Activated CD4-positive, alpha-beta memory T cell treated with anti-CD3 and anti-CD28 coated beads, Interleukin-2, amount 10 ng/mL, durations not matched to agents 7 days and 5 days (primary cell): ENCODE measurements around the gene LATS1. TPM values are rescaled to one million over a fixed set of nuclear protein-coding genes. Genes with fewer than 3 reads are reported as not detected.

Experiments used
- CTCF ChIA-PET: fragments of 350-600 bp; sonication (Branson Sonifier 250); formaldehyde crosslinking; loops from one replicate; lab custom pipeline; 2021; ENCODE audit warnings: antibody characterized with exemption, inconsistent platforms; lab: Charles Lee
- POLR2A ChIA-PET: fragments of 350-600 bp; sonication (Branson Sonifier 250); formaldehyde crosslinking; loops from one replicate; lab custom pipeline; 2021; ENCODE audit warnings: antibody characterized with exemption; lab: Charles Lee
- DNase-seq: peaks from one replicate; pipeline ENCODE4 v3.0.0-alpha.2; 2020
- H3K27ac Mint-ChIP-seq: one replicate; pipeline ENCODE4 v1.8.0; 2021; ENCODE audit warnings: mild to moderate bottlenecking, mixed read lengths
- H3K27me3 Mint-ChIP-seq: one replicate; pipeline ENCODE4 v1.8.0; 2021; ENCODE audit warnings: mixed read lengths
- H3K36me3 Mint-ChIP-seq: one replicate; pipeline ENCODE4 v1.8.0; 2021; ENCODE audit warnings: low read depth, mixed read lengths
- H3K4me1 Mint-ChIP-seq: one replicate; pipeline ENCODE4 v1.8.0; 2021; ENCODE audit warnings: mixed read lengths
- H3K4me3 Mint-ChIP-seq: one replicate; pipeline ENCODE4 v1.8.0; 2021; ENCODE audit warnings: mild to moderate bottlenecking, mixed read lengths
- H3K9me3 Mint-ChIP-seq: one replicate; pipeline ENCODE4 v1.8.0; 2021; ENCODE audit warnings: mixed read lengths
- total RNA-seq, 2 experiments: library from RNA; stranded (reverse); gene quantifications; one replicate each; pipeline ENCODE4 v1.2.3, GENCODE V29; 2021

The LATS1 gene
- total RNA-seq, 2 experiments from 2014 or later: 30.8 to 31.0 TPM

- no peak for DNase-seq
- ChIA-PET CTCF (interaction anchor here (1.0 to 1.5 kb wide), 3 partner anchors 9 to 20 kb away, joined by 3 read pairs; no protein-coding TSS in a partner anchor), POLR2A (no interaction called here)
- H3K27ac Mint-ChIP-seq: no peak overlapping the region
- H3K27me3 Mint-ChIP-seq: no peaks in the 10 kb centered on the region
- H3K4me3 Mint-ChIP-seq: no peak overlapping the region
- H3K9me3 Mint-ChIP-seq: no peaks in the 10 kb centered on the region
- H3K36me3 Mint-ChIP-seq: peaks cover 53% of the 10 kb centered on the region
- H3K4me1 Mint-ChIP-seq: peaks cover 23% of the 10 kb centered on the region
Measured at GRCh38 chr6:149725785-149726184, 7.9 kb upstream of the LATS1 start.

- DNase-seq: peak; percentile 51
- ChIA-PET POLR2A (no interaction called here), CTCF (interaction anchor here (0.6 to 2.6 kb wide), 6 partner anchors 9 to 98 kb away, joined by 3 to 8 read pairs (median 4); partner anchors contain the start of gene PCMT1)
- Mint-ChIP-seq H3K4me1 (peaks cover 25% of the 10 kb centered on the region), H3K27me3 (no peaks in the 10 kb centered on the region), H3K36me3 (peaks cover 46% of the 10 kb centered on the region), H3K9me3 (no peaks in the 10 kb centered on the region), H3K27ac (no peak overlapping the region), H3K4me3 (no peak overlapping the region)
Measured at GRCh38 chr6:149723771-149724417, 6.0 kb upstream of the LATS1 start.

GRCh38 chr6:149723262-149723661 lies 5.4 kb upstream of the LATS1 start:
- H3K27ac Mint-ChIP-seq: no peak overlapping the region

GRCh38 chr6:149719531-149719930 lies 1.6 kb upstream of the LATS1 start:
- CTCF ChIA-PET: interaction anchor here (1.3 kb wide), 1 partner anchor 105 kb away, joined by 5 read pairs; no protein-coding TSS in a partner anchor
- DNase-seq: no peak
- POLR2A ChIA-PET: interaction anchor here (1.4 to 5.0 kb wide), 2 partner anchors 27 to 37 kb away, joined by 3 to 98 read pairs; partner anchors contain the start of genes NUP43 and PCMT1

More at GRCh38 chr6:149723262-149723661, 5.4 kb upstream of the LATS1 start:
- no peak for DNase-seq
- peaks cover 25% of the 10 kb centered on the region for H3K4me1 Mint-ChIP-seq
- no peaks in the 10 kb centered on the region for H3K9me3 Mint-ChIP-seq
- H3K36me3 Mint-ChIP-seq: peaks cover 40% of the 10 kb centered on the region
- no peak overlapping the region for H3K4me3 Mint-ChIP-seq
- POLR2A ChIA-PET: no interaction called here
- CTCF ChIA-PET: interaction anchor here (0.8 to 2.6 kb wide), 5 partner anchors 13 to 98 kb away, joined by 3 to 8 read pairs (median 4); partner anchors contain the start of gene PCMT1
- H3K27me3 Mint-ChIP-seq: no peaks in the 10 kb centered on the region

GRCh38 chr6:149717255-149717587 lies 680 bp downstream of the LATS1 start:
- Mint-ChIP-seq H3K36me3 (peaks cover 29% of the 10 kb centered on the region), H3K4me1 (peaks cover 37% of the 10 kb centered on the region), H3K27me3 (no peaks in the 10 kb centered on the region), H3K27ac (peak overlapping the region; percentile 89), H3K9me3 (no peaks in the 10 kb centered on the region), H3K4me3 (peak overlapping the region; percentile 94)
- CTCF ChIA-PET: interaction anchor here (1.0 to 2.9 kb wide), 4 partner anchors 12 to 172 kb away, joined by 3 to 7 read pairs (median 4); partner anchors contain the start of genes PCMT1 and PPIL4
- POLR2A ChIA-PET: interaction anchor here (0.6 to 5.0 kb wide), 18 partner anchors 8 to 685 kb away, joined by 3 to 98 read pairs (median 4); partner anchors contain the start of genes KATNA1, NUP43, PCMT1 and PPIL4
- DNase-seq: no peak

More at GRCh38 chr6:149719531-149719930, 1.6 kb upstream of the LATS1 start:
- Mint-ChIP-seq H3K27ac (peak overlapping the region; percentile 59), H3K9me3 (no peaks in the 10 kb centered on the region), H3K4me3 (peak overlapping the region; percentile 44), H3K27me3 (no peaks in the 10 kb centered on the region), H3K4me1 (peaks cover 36% of the 10 kb centered on the region), H3K36me3 (peaks cover 32% of the 10 kb centered on the region)

- Mint-ChIP-seq H3K27ac (peak overlapping the region; percentile 89), H3K9me3 (no peaks in the 10 kb centered on the region), H3K4me3 (peak overlapping the region; percentile 94), H3K4me1 (peaks cover 41% of the 10 kb centered on the region), H3K36me3 (peaks cover 32% of the 10 kb centered on the region), H3K27me3 (no peaks in the 10 kb centered on the region)
- no peak for DNase-seq
- POLR2A ChIA-PET: interaction anchor here (0.7 to 5.0 kb wide), 4 partner anchors 31 to 440 kb away, joined by 3 to 98 read pairs (median 8); partner anchors contain the start of genes NUP43, PCMT1 and PPIL4
- CTCF ChIA-PET: interaction anchor here (1.0 to 2.9 kb wide), 3 partner anchors 11 to 33 kb away, joined by 3 to 7 read pairs (median 3); partner anchors contain the start of gene PCMT1
Measured at GRCh38 chr6:149716181-149716963, 1.5 kb downstream of the LATS1 start.

- no peak for DNase-seq
- POLR2A ChIA-PET: interaction anchor here (1.0 kb wide), 2 partner anchors 8 to 66 kb away, joined by 3 read pairs; partner anchors contain the start of gene KATNA1
- Mint-ChIP-seq H3K4me3 (no peak overlapping the region), H3K27ac (no peak overlapping the region), H3K4me1 (peaks cover 49% of the 10 kb centered on the region), H3K9me3 (no peaks in the 10 kb centered on the region), H3K27me3 (no peaks in the 10 kb centered on the region), H3K36me3 (peaks cover 36% of the 10 kb centered on the region)
- CTCF ChIA-PET: interaction anchor here (0.6 kb wide), 1 partner anchor 12 kb away, joined by 3 read pairs; no protein-coding TSS in a partner anchor
Measured at GRCh38 chr6:149714442-149714841, 3.5 kb downstream of the LATS1 start.

GRCh38 chr6:149711711-149712110 lies 6.2 kb downstream of the LATS1 start:
- DNase-seq: no peak
- Mint-ChIP-seq H3K9me3 (no peaks in the 10 kb centered on the region), H3K27me3 (no peaks in the 10 kb centered on the region), H3K27ac (no peak overlapping the region), H3K36me3 (peaks cover 35% of the 10 kb centered on the region), H3K4me1 (peaks cover 50% of the 10 kb centered on the region), H3K4me3 (no peak overlapping the region)
- ChIA-PET POLR2A (no interaction called here), CTCF (no interaction called here)

- no peak for DNase-seq
- no peaks in the 10 kb centered on the region for H3K27me3 Mint-ChIP-seq
- H3K9me3 Mint-ChIP-seq: no peaks in the 10 kb centered on the region
- peaks cover 34% of the 10 kb centered on the region for H3K4me1 Mint-ChIP-seq
- ChIA-PET CTCF (interaction anchor here (0.8 kb wide), 1 partner anchor 16 kb away, joined by 3 read pairs; no protein-coding TSS in a partner anchor), POLR2A (interaction anchor here (1.8 kb wide), 1 partner anchor 16 kb away, joined by 5 read pairs; the partner anchor contains the start of gene LATS1)
- H3K36me3 Mint-ChIP-seq: peaks cover 23% of the 10 kb centered on the region
- H3K4me3 Mint-ChIP-seq: no peak overlapping the region
- no peak overlapping the region for H3K27ac Mint-ChIP-seq
Measured at GRCh38 chr6:149701714-149702113, 16.2 kb downstream of the LATS1 start.

- H3K36me3 Mint-ChIP-seq: peaks cover 31% of the 10 kb centered on the region
- no peak overlapping the region for H3K4me3 Mint-ChIP-seq
- H3K27me3 Mint-ChIP-seq: no peaks in the 10 kb centered on the region
- POLR2A ChIA-PET: interaction anchor here (2.2 kb wide), 1 partner anchor 19 kb away, joined by 6 read pairs; the partner anchor contains the start of gene LATS1
- H3K4me1 Mint-ChIP-seq: peaks cover 27% of the 10 kb centered on the region
- H3K9me3 Mint-ChIP-seq: no peaks in the 10 kb centered on the region
- no peak for DNase-seq
- CTCF ChIA-PET: interaction anchor here (0.7 to 2.8 kb wide), 3 partner anchors 12 to 186 kb away, joined by 3 to 6 read pairs (median 4); no protein-coding TSS in a partner anchor
- H3K27ac Mint-ChIP-seq: no peak overlapping the region
Measured at GRCh38 chr6:149699150-149699549, 18.8 kb downstream of the LATS1 start.

- H3K4me1 Mint-ChIP-seq: peaks cover 23% of the 10 kb centered on the region
- no peak overlapping the region for H3K27ac Mint-ChIP-seq
- ChIA-PET POLR2A (no interaction called here), CTCF (interaction anchor here (0.7 to 2.8 kb wide), 3 partner anchors 12 to 187 kb away, joined by 3 to 6 read pairs (median 4); no protein-coding TSS in a partner anchor)
- no peaks in the 10 kb centered on the region for H3K27me3 Mint-ChIP-seq
- H3K9me3 Mint-ChIP-seq: no peaks in the 10 kb centered on the region
- peaks cover 34% of the 10 kb centered on the region for H3K36me3 Mint-ChIP-seq
- no peak for DNase-seq
- no peak overlapping the region for H3K4me3 Mint-ChIP-seq
Measured at GRCh38 chr6:149698175-149698574, 19.7 kb downstream of the LATS1 start.

GRCh38 chr6:149696901-149697300 lies 21.0 kb downstream of the LATS1 start:
- Mint-ChIP-seq H3K4me1 (peaks cover 22% of the 10 kb centered on the region), H3K36me3 (peaks cover 40% of the 10 kb centered on the region), H3K27ac (peak overlapping the region; percentile 34), H3K4me3 (no peak overlapping the region), H3K9me3 (no peaks in the 10 kb centered on the region), H3K27me3 (no peaks in the 10 kb centered on the region)
- DNase-seq: no peak
- ChIA-PET CTCF (interaction anchor here (1.5 kb wide), 1 partner anchor 11 kb away, joined by 5 read pairs; no protein-coding TSS in a partner anchor), POLR2A (interaction anchor here (0.7 kb wide), 1 partner anchor 131 kb away, joined by 3 read pairs; the partner anchor contains the start of gene GINM1)
